Duodenal mucosa (tissue), 2 donors: Measurements from ENCODE around the gene CTU1.
A peak's percentile ranks its signal among the peaks of the same experiment; 100 is the strongest.
"Not testable (repeated sequence)": the region's sequence is repeated elsewhere in the genome, so short reads cannot be mapped to it uniquely, and the experiment has no call there.

Source experiments
- H3K27ac ChIP-seq: one replicate; pipeline ENCODE4 v1.7.0; 2013; ENCODE audit warnings: low read depth, low read length
- H3K27me3 ChIP-seq, 2 donors: one replicate each; pipeline ENCODE4 v1.7.0; 2013; ENCODE audit warnings: low read length in 2 of 2, control low read depth in 1 of 2; ENCODE audit not compliant: insufficient read depth in 2 of 2, control insufficient read depth in 1 of 2
- H3K36me3 ChIP-seq, 2 donors: one replicate each; pipeline ENCODE4 v1.7.0; 2013; ENCODE audit warnings: low read length in 2 of 2, control low read depth in 1 of 2; ENCODE audit not compliant: insufficient read depth in 2 of 2, control insufficient read depth in 1 of 2
- H3K4me1 ChIP-seq, 2 donors: one replicate each; pipeline ENCODE4 v1.7.0; 2013; ENCODE audit warnings: low read length in 2 of 2, control low read depth in 1 of 2; ENCODE audit not compliant: insufficient read depth in 2 of 2, control insufficient read depth in 1 of 2
- H3K4me3 ChIP-seq, 2 donors: one replicate each; pipeline ENCODE4 v1.7.0; 2013; ENCODE audit warnings: low read length in 2 of 2, low read depth in 1 of 2
- H3K9ac ChIP-seq, 2 donors: one replicate each; pipeline ENCODE4 v1.7.0; 2013; ENCODE audit warnings: low read length in 2 of 2, low read depth in 1 of 2
- H3K9me3 ChIP-seq, 2 donors: one replicate each; pipeline ENCODE4 v1.7.0; 2013; ENCODE audit warnings: low read length in 2 of 2, control low read depth in 1 of 2; ENCODE audit not compliant: control insufficient read depth in 1 of 2

CTU1 gene

GRCh38 chr19:51142809-51143475 is 34.7 kb upstream of the CTU1 start:
- H3K36me3 ChIP-seq, H3K4me3 ChIP-seq, H3K27ac ChIP-seq, H3K27me3 ChIP-seq, H3K9ac ChIP-seq, H3K4me1 ChIP-seq, H3K9me3 ChIP-seq: not testable (repeated sequence)

GRCh38 chr19:51142119-51142518 is 33.9 kb upstream of the CTU1 start, which contains the start of gene SIGLEC7:
SIGLEC7 (plus strand) TSS chr19:51142301; CDS start chr19:51142370, 69 bp downstream.
- Histone ChIP-seq H3K27ac (no peak within 1 kb of the TSS), H3K9ac (no peak within 1 kb of the TSS), H3K27me3 (no peaks in the 10 kb centered on the region), H3K4me3 (no peak within 1 kb of the TSS), H3K9me3 (no peaks in the 10 kb centered on the region), H3K36me3 (no peaks in the 10 kb centered on the region), H3K4me1 (no peaks in the 10 kb centered on the region)

- Histone ChIP-seq H3K9ac (no peak overlapping the region), H3K4me1 (peaks cover 0 to 2% of the 10 kb centered on the region in 2 donors), H3K36me3 (no peaks in the 10 kb centered on the region), H3K27ac (no peak overlapping the region), H3K4me3 (no peak overlapping the region), H3K27me3 (no peaks in the 10 kb centered on the region), H3K9me3 (no peaks in the 10 kb centered on the region)
Measured at GRCh38 chr19:51141181-51141580, 33.0 kb upstream of the CTU1 start.

- H3K36me3 ChIP-seq, result no peaks in the 10 kb centered on the region
- peaks cover 0 to 2% of the 10 kb centered on the region in 2 donors for H3K4me1 ChIP-seq
- H3K4me3 ChIP-seq, result no peak overlapping the region
- H3K9me3 ChIP-seq, result no peaks in the 10 kb centered on the region
- no peak overlapping the region for H3K27ac ChIP-seq
- H3K27me3 ChIP-seq, result no peaks in the 10 kb centered on the region
- H3K9ac ChIP-seq, result no peak overlapping the region
Measured at GRCh38 chr19:51140441-51140840, 32.2 kb upstream of the CTU1 start.

GRCh38 chr19:51139299-51140014 is 31.2 kb upstream of the CTU1 start:
- Histone ChIP-seq H3K27me3 (no peaks in the 10 kb centered on the region), H3K36me3 (no peaks in the 10 kb centered on the region), H3K9me3 (no peaks in the 10 kb centered on the region), H3K27ac (no peak overlapping the region), H3K4me1 (peaks cover 0 to 2% of the 10 kb centered on the region in 2 donors), H3K4me3 (no peak overlapping the region), H3K9ac (no peak overlapping the region)

GRCh38 chr19:51138549-51138979 is 30.4 kb upstream of the CTU1 start:
- Histone ChIP-seq H3K4me1 (peaks cover 0 to 2% of the 10 kb centered on the region in 2 donors), H3K9ac (no peak overlapping the region), H3K9me3 (no peaks in the 10 kb centered on the region), H3K4me3 (no peak overlapping the region), H3K27me3 (no peaks in the 10 kb centered on the region), H3K36me3 (no peaks in the 10 kb centered on the region), H3K27ac (no peak overlapping the region)

GRCh38 chr19:51137792-51138425 is 29.7 kb upstream of the CTU1 start:
- Histone ChIP-seq H3K4me1 (peaks cover 0 to 2% of the 10 kb centered on the region in 2 donors), H3K4me3 (no peak overlapping the region), H3K27me3 (no peaks in the 10 kb centered on the region), H3K27ac (peak overlapping the region; percentile 8), H3K9me3 (no peaks in the 10 kb centered on the region), H3K36me3 (no peaks in the 10 kb centered on the region), H3K9ac (no peak overlapping the region)

GRCh38 chr19:51136851-51137551 is 28.8 kb upstream of the CTU1 start:
- Histone ChIP-seq H3K4me1 (peaks cover 0 to 2% of the 10 kb centered on the region in 2 donors), H3K27me3 (no peaks in the 10 kb centered on the region), H3K27ac (peak overlapping the region; percentile 30), H3K36me3 (no peaks in the 10 kb centered on the region), H3K9ac (peak overlapping the region in 1 of 2 donors; percentile 25), H3K4me3 (no peak overlapping the region), H3K9me3 (no peaks in the 10 kb centered on the region)

GRCh38 chr19:51135986-51136762 is 28.0 kb upstream of the CTU1 start:
- H3K4me1 ChIP-seq, result peaks cover 0 to 2% of the 10 kb centered on the region in 2 donors
- H3K27ac ChIP-seq, result no peak overlapping the region
- H3K36me3 ChIP-seq, result no peaks in the 10 kb centered on the region
- H3K9ac ChIP-seq, result no peak overlapping the region
- H3K4me3 ChIP-seq, result no peak overlapping the region
- H3K9me3 ChIP-seq, result no peaks in the 10 kb centered on the region
- no peaks in the 10 kb centered on the region for H3K27me3 ChIP-seq
